B cell (primary cell): ENCODE results near the gene FAM131B. TPM values are rescaled to one million over a fixed set of nuclear protein-coding genes. Genes with fewer than 3 reads are reported as not detected.

Experiments
- ATAC-seq: fragments of 200-7000 bp; cut with Tn5 transposase; one replicate; pipeline ENCODE4 v1.10.0; 2021; ENCODE audit warnings: low read depth, mild to moderate bottlenecking, moderate number of reproducible peaks, moderate library complexity
- CTCF ChIA-PET: fragments of 350-600 bp; sonication (Branson Sonifier 250); formaldehyde crosslinking; loops from one replicate; lab custom pipeline; 2021; ENCODE audit warnings: antibody characterized with exemption, inconsistent platforms; lab: Charles Lee
- POLR2A ChIA-PET: fragments of 350-600 bp; sonication (Branson Sonifier 250); formaldehyde crosslinking; loops from one replicate; lab custom pipeline; 2021; ENCODE audit warnings: antibody characterized with exemption; lab: Charles Lee
- DNase-seq: peaks from one replicate; pipeline ENCODE4 v3.0.0; 2013
- H2AFZ ChIP-seq: 2 replicates; pipeline ENCODE4 v1.6.1; 2012; ENCODE audit warnings: mild to moderate bottlenecking, low read depth, low read length; ENCODE audit not compliant: insufficient read depth, poor library complexity, severe bottlenecking
- H3K27ac ChIP-seq, 2 donors: 1 replicate in 1 of 2; 2 replicates in 1 of 2; pipeline ENCODE4 v1.5.1; 2012 to 2013; ENCODE audit warnings: low read length in 2 of 2, mild to moderate bottlenecking in 2 of 2, moderate library complexity in 1 of 2
- H3K27me3 ChIP-seq, 4 experiments: fragments of 200-600 bp in 1 of 4; sonication (generic) in 1 of 4; replicated peaks in 1 of 4; 1 replicate in 2 of 4; 2 replicates in 2 of 4; pipeline versions ENCODE4 v1.6.1 to v1.7.0; 2013 to 2016; ENCODE audit warnings: low read length in 3 of 4, mild to moderate bottlenecking in 2 of 4, mixed read lengths in 1 of 4, moderate library complexity in 1 of 4; ENCODE audit not compliant: insufficient read depth in 4 of 4, control insufficient read depth in 3 of 4; ENCODE audit errors: control extremely low read depth in 1 of 4
- H3K36me3 ChIP-seq, 2 experiments: replicated peaks in 1 of 2; 1 replicate in 1 of 2; 2 replicates in 1 of 2; pipeline versions ENCODE4 v1.6.1 to v1.7.1; 2013; ENCODE audit warnings: low read length in 1 of 2; ENCODE audit not compliant: insufficient read depth in 2 of 2, control insufficient read depth in 1 of 2; ENCODE audit errors: control extremely low read depth in 1 of 2, extremely low read depth in 1 of 2
- H3K4me1 ChIP-seq, 2 donors: fragments of 200-600 bp in 1 of 2; sonication (generic) in 1 of 2; 1 replicate in 1 of 2; 2 replicates in 1 of 2; pipeline versions ENCODE4 v1.5.1 to v1.6.1; 2013 to 2017; ENCODE audit warnings: low read length in 2 of 2; ENCODE audit not compliant: control insufficient read depth in 2 of 2, insufficient read depth in 2 of 2
- H3K4me2 ChIP-seq: replicated peaks from 2 replicates; pipeline ENCODE3; 2012; ENCODE audit warnings: mild to moderate bottlenecking, low read depth, low read length; ENCODE audit not compliant: poor library complexity, severe bottlenecking
- H3K4me3 ChIP-seq, 5 experiments: fragments of 200-600 bp in 1 of 5; sonication (generic) in 1 of 5; 1 replicate in 3 of 5; 2 replicates in 2 of 5; pipeline versions ENCODE4 v1.5.1 to v1.7.0; 2011 to 2016; ENCODE audit warnings: low read length in 4 of 5, mild to moderate bottlenecking in 4 of 5, low read depth in 2 of 5, control low read depth in 1 of 5, moderate library complexity in 1 of 5; ENCODE audit not compliant: insufficient read depth in 1 of 5; ENCODE audit errors: control extremely low read depth in 1 of 5, extremely low read depth in 1 of 5
- H3K79me2 ChIP-seq: fragments of 200-600 bp; sonication (generic); one replicate; pipeline ENCODE4 v1.6.0; 2016; ENCODE audit warnings: low read length; ENCODE audit not compliant: control insufficient read depth, insufficient read depth
- H3K9ac ChIP-seq: fragments of 200-600 bp; sonication (generic); 2 replicates; pipeline ENCODE4 v1.6.1; 2017; ENCODE audit warnings: mild to moderate bottlenecking, low read length, moderate library complexity
- H3K9me3 ChIP-seq, 3 donors: one replicate each; pipeline versions ENCODE4 v1.6.1 to v1.7.1; 2013; ENCODE audit warnings: low read length in 2 of 3; ENCODE audit not compliant: control insufficient read depth in 2 of 3, insufficient read depth in 1 of 3; ENCODE audit errors: control extremely low read depth in 1 of 3
- H4K20me1 ChIP-seq: 2 replicates; pipeline ENCODE4 v1.6.0; 2012; ENCODE audit warnings: mild to moderate bottlenecking, low read length; ENCODE audit not compliant: insufficient read depth, control insufficient read depth, poor library complexity, severe bottlenecking
- H3K27ac Mint-ChIP-seq: one replicate; pipeline ENCODE4 v1.8.0; 2021; ENCODE audit warnings: mixed read lengths
- H3K27me3 Mint-ChIP-seq: one replicate; pipeline ENCODE4 v1.8.0; 2021; ENCODE audit warnings: mixed read lengths
- H3K4me1 Mint-ChIP-seq: one replicate; pipeline ENCODE4 v1.8.0; 2021; ENCODE audit warnings: mixed read lengths
- H3K4me3 Mint-ChIP-seq: one replicate; pipeline ENCODE4 v1.8.0; 2021; ENCODE audit warnings: mixed read lengths
- H3K9me3 Mint-ChIP-seq: one replicate; pipeline ENCODE4 v1.8.0; 2022; ENCODE audit warnings: mixed read lengths; ENCODE audit not compliant: insufficient read depth
- EZH2 ChIP-seq: IDR thresholded peaks from 2 replicates; pipeline ENCODE4 v1.6.1; 2012; ENCODE audit warnings: borderline replicate concordance, low read depth, mild to moderate bottlenecking, moderate library complexity, low read length; ENCODE audit not compliant: insufficient read depth, poor library complexity, severe bottlenecking
- WGBS: methylation state at CpG from one replicate; pipeline ENCODE4 v1.1.5; 2013; ENCODE audit warnings: missing lambda C conversion rate; ENCODE audit not compliant: insufficient coverage; 5-methylcytosine and 5-hydroxymethylcytosine counted together
- intact Hi-C: fragments of 100-400 bp; cut with micrococcal nuclease; formaldehyde crosslinking; loops from one replicate; pipeline ENCODE4 v1.10.0; 2022
- polyA plus RNA-seq: library from polyadenylated mRNA; depleted of rRNA; stranded (reverse); fragments of >200 nt; gene quantifications from 2 replicates; pipeline ENCODE4 v1.2.3, GENCODE V29; 2012
- total RNA-seq, 2 donors: library from RNA; stranded (reverse); fragments of 120-200 nt in 1 of 2; gene quantifications; 1 replicate in 1 of 2; 2 replicates in 1 of 2; pipeline versions ENCODE4 v1.2.3 to v1.2.4, GENCODE V29; 2013 to 2022
- TF ChIP-seq, protein P1 (sequence below): fragments of 200-600 bp; IDR thresholded peaks from one replicate; pipeline ENCODE4 v1.8.0; 2022; ENCODE audit warnings: antibody characterized with exemption, mild to moderate bottlenecking

Gene FAM131B
- total and polyA plus RNA-seq, 2 donors (not counting 1 experiment from before 2014, with no cell fraction given), result 0.05 TPM; not detected in 1

DNA sequence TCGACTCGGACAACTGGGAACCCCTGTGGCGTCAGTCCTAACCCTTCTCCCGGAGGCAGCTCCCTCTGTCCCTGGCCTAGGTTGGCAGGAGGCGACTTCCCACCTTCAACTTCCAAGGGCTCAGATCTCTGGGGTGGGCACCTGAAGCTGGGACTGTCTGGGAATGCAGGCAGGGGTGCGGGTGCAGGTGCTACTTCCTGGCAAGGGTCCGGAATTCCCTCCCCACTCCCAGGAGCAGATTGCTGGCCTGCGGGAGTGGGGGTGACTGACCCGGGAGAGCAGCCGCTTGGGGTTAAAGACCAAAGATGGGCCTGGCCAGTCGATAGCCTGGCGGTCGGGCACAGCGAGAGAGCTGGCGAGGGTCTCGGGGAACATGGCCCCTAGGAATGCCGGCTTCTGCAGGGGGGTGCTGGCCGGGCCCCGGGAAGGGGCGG lies 45.8 kb upstream of the FAM131B start:
- Mint-ChIP-seq H3K27ac (no peak overlapping the region), H3K27me3 (peaks cover 31% of the 10 kb centered on the region), H3K4me1 (peaks cover 29% of the 10 kb centered on the region), H3K4me3 (peak overlapping the region; percentile 69), H3K9me3 (no peaks in the 10 kb centered on the region)
- H2AFZ ChIP-seq, result peak overlapping the region; percentile 57
- ATAC-seq (peak; percentile 18), DNase-seq (no peak)
- H3K79me2 ChIP-seq, result no peaks in the 10 kb centered on the region
- H3K27me3 ChIP-seq, result peaks cover 0 to 34% (median 16%) of the 10 kb centered on the region in 4 experiments
- no peak overlapping the region for H3K27ac ChIP-seq
- POLR2A ChIA-PET, result interaction anchor here (1.0 to 1.4 kb wide), 2 partner anchors 26 to 28 kb away, joined by 3 to 4 read pairs; no protein-coding TSS in a partner anchor
- no peak for TF ChIP-seq EZH2
- TF ChIP-seq, protein P1, sequence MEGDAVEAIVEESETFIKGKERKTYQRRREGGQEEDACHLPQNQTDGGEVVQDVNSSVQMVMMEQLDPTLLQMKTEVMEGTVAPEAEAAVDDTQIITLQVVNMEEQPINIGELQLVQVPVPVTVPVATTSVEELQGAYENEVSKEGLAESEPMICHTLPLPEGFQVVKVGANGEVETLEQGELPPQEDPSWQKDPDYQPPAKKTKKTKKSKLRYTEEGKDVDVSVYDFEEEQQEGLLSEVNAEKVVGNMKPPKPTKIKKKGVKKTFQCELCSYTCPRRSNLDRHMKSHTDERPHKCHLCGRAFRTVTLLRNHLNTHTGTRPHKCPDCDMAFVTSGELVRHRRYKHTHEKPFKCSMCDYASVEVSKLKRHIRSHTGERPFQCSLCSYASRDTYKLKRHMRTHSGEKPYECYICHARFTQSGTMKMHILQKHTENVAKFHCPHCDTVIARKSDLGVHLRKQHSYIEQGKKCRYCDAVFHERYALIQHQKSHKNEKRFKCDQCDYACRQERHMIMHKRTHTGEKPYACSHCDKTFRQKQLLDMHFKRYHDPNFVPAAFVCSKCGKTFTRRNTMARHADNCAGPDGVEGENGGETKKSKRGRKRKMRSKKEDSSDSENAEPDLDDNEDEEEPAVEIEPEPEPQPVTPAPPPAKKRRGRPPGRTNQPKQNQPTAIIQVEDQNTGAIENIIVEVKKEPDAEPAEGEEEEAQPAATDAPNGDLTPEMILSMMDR, result no peak
- H3K9me3 ChIP-seq, result no peaks in the 10 kb centered on the region
- 13% methylated on average over 17 of the region's 20 CpGs for WGBS
- no peak overlapping the region for H3K9ac ChIP-seq
- H3K36me3 ChIP-seq, result no peaks in the 10 kb centered on the region
- no peaks in the 10 kb centered on the region for H4K20me1 ChIP-seq
- CTCF ChIA-PET, result interaction anchor here (2.7 to 3.0 kb wide), 3 partner anchors 8 to 168 kb away, joined by 15 to 23 read pairs (median 16); no protein-coding TSS in a partner anchor
- peaks cover 27 to 29% of the 10 kb centered on the region in 2 donors for H3K4me1 ChIP-seq
- H3K4me3 ChIP-seq, result no peak overlapping the region
- intact Hi-C loops, result loop anchor here (2.0 kb wide), 1 partner anchor 27 kb away; the partner anchor contains the start of gene ZYX
- peak overlapping the region; percentile 76 for H3K4me2 ChIP-seq
